Loucy (cell line): ENCODE data around the gene C16orf78.

Source experiments
- H2AFZ ChIP-seq: fragments of 200-600 bp; sonication (generic); 2 replicates; pipeline ENCODE4 v1.6.0; 2016; ENCODE audit warnings: antibody characterized with exemption, mild to moderate bottlenecking, low read length, moderate library complexity
- H3F3A ChIP-seq: fragments of 200-600 bp; 2 replicates; pipeline ENCODE4 v1.6.0; 2016; ENCODE audit warnings: antibody characterized with exemption, low read depth, mild to moderate bottlenecking
- H3K27me3 ChIP-seq: fragments of 200-600 bp; sonication (generic); 2 replicates; pipeline ENCODE4 v1.6.1; 2014; ENCODE audit warnings: low read length, mild to moderate bottlenecking; ENCODE audit not compliant: insufficient read depth, poor library complexity, severe bottlenecking
- H3K36me3 ChIP-seq: fragments of 200-600 bp; sonication (generic); 2 replicates; pipeline ENCODE4 v1.6.1; 2016; ENCODE audit warnings: low read length; ENCODE audit not compliant: insufficient read depth
- H3K4me1 ChIP-seq: fragments of 200-600 bp; sonication (generic); 2 replicates; pipeline ENCODE4 v1.5.1; 2014; ENCODE audit warnings: low read length, mild to moderate bottlenecking; ENCODE audit not compliant: insufficient read depth, poor library complexity, severe bottlenecking
- H3K4me2 ChIP-seq: fragments of 200-600 bp; sonication (generic); 2 replicates; pipeline ENCODE4 v1.6.0; 2014; ENCODE audit warnings: antibody characterized with exemption, low read length, low read depth, mild to moderate bottlenecking; ENCODE audit not compliant: poor library complexity, severe bottlenecking
- H3K4me3 ChIP-seq: fragments of 200-600 bp; sonication (generic); 2 replicates; pipeline ENCODE4 v1.5.1; 2014; ENCODE audit warnings: low read length, mild to moderate bottlenecking, mixed read lengths; ENCODE audit not compliant: poor library complexity, severe bottlenecking
- H3K79me2 ChIP-seq: fragments of 200-600 bp; sonication (generic); 2 replicates; pipeline ENCODE4 v1.6.1; 2014; ENCODE audit warnings: low read length; ENCODE audit not compliant: insufficient read depth
- H3K9ac ChIP-seq: fragments of 200-600 bp; sonication (generic); 2 replicates; pipeline ENCODE4 v1.6.0; 2014; ENCODE audit warnings: mild to moderate bottlenecking, low read depth, low read length, moderate library complexity; ENCODE audit not compliant: poor library complexity, severe bottlenecking
- H3K9me2 ChIP-seq: fragments of 200-600 bp; sonication (generic); replicated peaks from 2 replicates; pipeline ENCODE4 v1.6.1; 2016; ENCODE audit warnings: low read depth, low read length, mixed read lengths
- H3K9me3 ChIP-seq: fragments of 200-600 bp; sonication (generic); 2 replicates; pipeline ENCODE4 v1.6.1; 2014; ENCODE audit warnings: mild to moderate bottlenecking, antibody characterized with exemption, low read length, low read depth; ENCODE audit not compliant: insufficient read depth
- H4K20me1 ChIP-seq: fragments of 200-600 bp; sonication (generic); 2 replicates; pipeline ENCODE4 v1.6.0; 2014; ENCODE audit warnings: antibody characterized with exemption, low read length, mild to moderate bottlenecking; ENCODE audit not compliant: insufficient read depth, poor library complexity, severe bottlenecking
- EZH2phosphoT487 ChIP-seq: fragments of 200-600 bp; IDR thresholded peaks from 2 replicates; pipeline ENCODE4 v1.6.1; 2018; ENCODE audit warnings: antibody characterized with exemption, mild to moderate bottlenecking, moderate library complexity, borderline replicate concordance
- TF ChIP-seq, protein P1 (sequence below): fragments of 200-600 bp; sonication (generic); conservative IDR thresholded peaks from 2 replicates; pipeline ENCODE4 v1.5.1; 2014; ENCODE audit warnings: mild to moderate bottlenecking, antibody characterized with exemption, low read length

C16orf78 gene

DNA sequence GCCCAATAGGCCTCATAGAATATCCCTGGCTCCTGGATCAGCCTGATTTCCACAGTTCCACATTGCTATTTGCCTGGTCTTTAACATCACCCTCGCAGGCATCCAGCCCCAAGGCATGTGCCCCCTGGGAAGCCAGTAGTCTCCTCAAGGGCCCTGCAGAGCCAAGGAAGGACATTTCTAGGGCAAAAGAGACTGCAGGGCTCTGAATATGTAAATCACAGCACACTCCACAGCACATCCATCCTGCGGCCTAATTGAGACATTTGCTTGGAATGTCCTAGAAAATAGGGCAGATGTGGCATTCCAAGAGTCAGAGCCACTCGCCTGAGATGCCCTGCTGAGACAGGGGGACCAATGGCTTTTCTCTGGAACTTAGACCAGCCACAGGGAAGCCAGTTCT lies 11.4 kb upstream of the C16orf78 start:
- Histone ChIP-seq H3K9me3 (no peaks in the 10 kb centered on the region), H3K4me1 (no peaks in the 10 kb centered on the region), H3K36me3 (no peaks in the 10 kb centered on the region), H3K4me2 (no peak overlapping the region), H2AFZ (no peak overlapping the region), H4K20me1 (no peaks in the 10 kb centered on the region), H3F3A (no peaks in the 10 kb centered on the region), H3K9ac (no peak overlapping the region), H3K27me3 (no peaks in the 10 kb centered on the region), H3K9me2 (no peaks in the 10 kb centered on the region), H3K4me3 (no peak overlapping the region), H3K79me2 (no peaks in the 10 kb centered on the region)
- TF ChIP-seq EZH2phosphoT487: no peak
- TF ChIP-seq, protein P1, sequence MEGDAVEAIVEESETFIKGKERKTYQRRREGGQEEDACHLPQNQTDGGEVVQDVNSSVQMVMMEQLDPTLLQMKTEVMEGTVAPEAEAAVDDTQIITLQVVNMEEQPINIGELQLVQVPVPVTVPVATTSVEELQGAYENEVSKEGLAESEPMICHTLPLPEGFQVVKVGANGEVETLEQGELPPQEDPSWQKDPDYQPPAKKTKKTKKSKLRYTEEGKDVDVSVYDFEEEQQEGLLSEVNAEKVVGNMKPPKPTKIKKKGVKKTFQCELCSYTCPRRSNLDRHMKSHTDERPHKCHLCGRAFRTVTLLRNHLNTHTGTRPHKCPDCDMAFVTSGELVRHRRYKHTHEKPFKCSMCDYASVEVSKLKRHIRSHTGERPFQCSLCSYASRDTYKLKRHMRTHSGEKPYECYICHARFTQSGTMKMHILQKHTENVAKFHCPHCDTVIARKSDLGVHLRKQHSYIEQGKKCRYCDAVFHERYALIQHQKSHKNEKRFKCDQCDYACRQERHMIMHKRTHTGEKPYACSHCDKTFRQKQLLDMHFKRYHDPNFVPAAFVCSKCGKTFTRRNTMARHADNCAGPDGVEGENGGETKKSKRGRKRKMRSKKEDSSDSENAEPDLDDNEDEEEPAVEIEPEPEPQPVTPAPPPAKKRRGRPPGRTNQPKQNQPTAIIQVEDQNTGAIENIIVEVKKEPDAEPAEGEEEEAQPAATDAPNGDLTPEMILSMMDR: no peak

DNA sequence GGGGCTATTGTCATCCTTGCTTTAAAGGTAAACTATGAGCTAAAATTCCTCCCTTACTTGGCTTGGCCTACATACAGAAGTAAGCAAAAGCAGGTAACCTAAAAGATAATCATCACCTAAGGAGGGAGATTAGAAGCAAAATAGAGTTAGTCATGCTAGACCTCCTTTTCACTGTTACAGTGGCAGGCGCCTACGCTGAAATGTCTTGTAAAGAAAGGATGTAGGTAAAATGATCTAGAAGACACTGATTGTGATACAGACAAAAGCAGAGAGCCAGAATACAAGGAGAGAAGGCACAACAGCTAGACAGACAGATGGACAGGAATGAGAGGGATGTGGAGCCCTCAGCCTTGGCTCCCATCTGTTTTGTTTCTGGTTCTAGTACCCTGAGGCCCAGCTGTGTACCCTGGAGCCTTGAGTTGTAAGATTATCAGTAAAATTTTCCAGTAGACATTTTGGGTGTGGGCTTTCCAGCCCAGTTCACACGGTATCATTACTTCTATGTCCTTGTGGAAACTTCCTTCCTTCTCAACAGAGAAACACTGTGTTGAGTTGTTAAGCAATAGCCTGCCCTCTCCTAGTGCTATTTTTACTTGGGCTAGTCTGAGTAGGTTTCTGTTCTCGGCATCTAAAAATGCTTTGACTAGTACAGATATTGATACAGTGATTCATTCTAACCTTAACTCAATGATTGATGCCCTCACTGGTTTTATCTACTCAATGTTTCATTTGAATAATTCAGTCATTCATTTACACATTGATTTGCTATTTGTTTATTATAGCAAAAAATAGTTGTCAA lies 7.7 kb upstream of the C16orf78 start:
- H3K9me3 ChIP-seq: no peaks in the 10 kb centered on the region
- no peaks in the 10 kb centered on the region for H3K79me2 ChIP-seq
- H3K4me1 ChIP-seq: no peaks in the 10 kb centered on the region
- H2AFZ ChIP-seq: no peak overlapping the region
- no peak overlapping the region for H3K9ac ChIP-seq
- H4K20me1 ChIP-seq: no peaks in the 10 kb centered on the region
- TF ChIP-seq, protein P1: no peak
- no peak for TF ChIP-seq EZH2phosphoT487
- no peaks in the 10 kb centered on the region for H3K27me3 ChIP-seq
- H3K9me2 ChIP-seq: no peaks in the 10 kb centered on the region
- H3K4me3 ChIP-seq: no peak overlapping the region
- no peaks in the 10 kb centered on the region for H3K36me3 ChIP-seq
- no peak overlapping the region for H3K4me2 ChIP-seq
- no peaks in the 10 kb centered on the region for H3F3A ChIP-seq

DNA sequence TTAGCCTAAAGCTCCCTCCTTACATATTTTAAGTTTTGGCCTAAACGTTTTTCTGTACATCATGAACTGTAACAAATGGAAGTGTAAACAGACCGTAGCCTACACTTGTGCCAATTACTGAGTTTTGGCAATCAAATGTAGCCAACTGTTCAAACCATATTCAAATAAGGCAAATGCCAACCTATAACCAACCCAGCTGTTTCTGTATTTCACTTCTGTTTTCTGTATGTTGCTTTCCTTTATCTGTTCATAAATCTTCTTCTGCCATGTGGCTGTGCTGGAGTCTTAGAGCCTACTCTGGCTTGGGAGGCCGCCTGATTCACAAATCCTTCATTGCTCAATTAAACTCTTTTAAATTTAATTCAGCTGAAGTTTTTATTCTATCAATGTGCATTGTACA lies 6.9 kb upstream of the C16orf78 start:
- Histone ChIP-seq H3K9me2 (no peaks in the 10 kb centered on the region), H3K27me3 (no peaks in the 10 kb centered on the region), H3K4me1 (no peaks in the 10 kb centered on the region), H3K9me3 (no peaks in the 10 kb centered on the region), H2AFZ (no peak overlapping the region), H3K36me3 (no peaks in the 10 kb centered on the region), H4K20me1 (no peaks in the 10 kb centered on the region), H3K4me3 (no peak overlapping the region), H3K9ac (no peak overlapping the region), H3F3A (no peaks in the 10 kb centered on the region), H3K79me2 (no peaks in the 10 kb centered on the region), H3K4me2 (no peak overlapping the region)
- TF ChIP-seq, protein P1: no peak
- TF ChIP-seq EZH2phosphoT487: no peak
